ENCODE results near the gene ASB10. TPM values are rescaled to one million over a fixed set of nuclear protein-coding genes. Genes with fewer than 3 reads are reported as not detected.
A peak's percentile ranks its signal among the peaks of the same experiment; 100 is the strongest.

ASB10 gene
- total RNA-seq, 6 donors from 2014 or later: not detected

DNA sequence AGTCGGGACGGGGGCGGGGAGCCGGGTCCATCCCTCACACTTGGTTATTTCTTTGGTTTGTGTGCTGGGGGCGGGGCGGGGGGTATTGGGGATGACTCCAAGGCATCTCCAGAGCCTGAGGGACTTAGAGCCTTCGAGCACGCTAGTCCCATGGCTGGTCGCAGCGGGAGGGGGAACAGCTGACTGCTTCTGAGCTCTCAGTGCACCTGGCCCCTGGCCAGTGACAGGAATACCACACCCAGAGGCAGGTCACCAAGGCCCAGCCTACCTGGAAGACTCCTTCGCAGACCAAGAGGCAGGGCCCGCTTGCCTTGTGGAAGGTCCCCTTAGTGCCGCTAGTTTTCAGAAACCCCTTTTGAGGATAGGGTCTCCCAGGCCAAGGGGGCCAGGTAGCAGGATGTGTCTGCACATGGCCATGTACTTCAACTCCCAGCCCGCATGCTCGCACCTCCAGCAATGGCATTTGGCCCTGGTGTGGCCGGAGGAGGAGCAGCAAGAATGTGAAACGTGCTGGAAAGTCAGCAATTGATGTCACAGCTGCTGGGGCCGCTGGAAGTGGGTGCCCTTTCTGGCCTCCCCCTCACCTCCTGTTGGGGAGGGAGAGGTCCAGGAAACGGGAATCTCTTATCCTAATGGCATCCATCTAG, 60.4 kb downstream of the ASB10 start:
- Histone ChIP-seq H3K27me3 (no peaks in the 10 kb centered on the region), H3K9me3 (no peaks in the 10 kb centered on the region), H3K4me1 (peaks cover 10 to 27% (median 14%) of the 10 kb centered on the region in 4 donors), H3K27ac (no peak overlapping the region), H3K36me3 (peaks cover 30 to 91% (median 71%) of the 10 kb centered on the region in 4 donors), H3K4me3 (no peak overlapping the region)
- ATAC-seq (ENCODE audit: low FRiP score in 2 of 2): no peak
- TF ChIP-seq EP300 (IDR thresholded peaks at IDR 0.05) (no peak), POLR2AphosphoS5 (IDR thresholded peaks at IDR 0.05) (no peak), POLR2A (IDR thresholded peaks at IDR 0.05) (no peak)
- TF ChIP-seq, protein P1, sequence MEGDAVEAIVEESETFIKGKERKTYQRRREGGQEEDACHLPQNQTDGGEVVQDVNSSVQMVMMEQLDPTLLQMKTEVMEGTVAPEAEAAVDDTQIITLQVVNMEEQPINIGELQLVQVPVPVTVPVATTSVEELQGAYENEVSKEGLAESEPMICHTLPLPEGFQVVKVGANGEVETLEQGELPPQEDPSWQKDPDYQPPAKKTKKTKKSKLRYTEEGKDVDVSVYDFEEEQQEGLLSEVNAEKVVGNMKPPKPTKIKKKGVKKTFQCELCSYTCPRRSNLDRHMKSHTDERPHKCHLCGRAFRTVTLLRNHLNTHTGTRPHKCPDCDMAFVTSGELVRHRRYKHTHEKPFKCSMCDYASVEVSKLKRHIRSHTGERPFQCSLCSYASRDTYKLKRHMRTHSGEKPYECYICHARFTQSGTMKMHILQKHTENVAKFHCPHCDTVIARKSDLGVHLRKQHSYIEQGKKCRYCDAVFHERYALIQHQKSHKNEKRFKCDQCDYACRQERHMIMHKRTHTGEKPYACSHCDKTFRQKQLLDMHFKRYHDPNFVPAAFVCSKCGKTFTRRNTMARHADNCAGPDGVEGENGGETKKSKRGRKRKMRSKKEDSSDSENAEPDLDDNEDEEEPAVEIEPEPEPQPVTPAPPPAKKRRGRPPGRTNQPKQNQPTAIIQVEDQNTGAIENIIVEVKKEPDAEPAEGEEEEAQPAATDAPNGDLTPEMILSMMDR (IDR thresholded peaks at IDR 0.05): no peak
- 68 to 85% methylated on average over 14 to 18 of the region's 19 CpGs for WGBS, 2 donors
- no peak for DNase-seq

DNA sequence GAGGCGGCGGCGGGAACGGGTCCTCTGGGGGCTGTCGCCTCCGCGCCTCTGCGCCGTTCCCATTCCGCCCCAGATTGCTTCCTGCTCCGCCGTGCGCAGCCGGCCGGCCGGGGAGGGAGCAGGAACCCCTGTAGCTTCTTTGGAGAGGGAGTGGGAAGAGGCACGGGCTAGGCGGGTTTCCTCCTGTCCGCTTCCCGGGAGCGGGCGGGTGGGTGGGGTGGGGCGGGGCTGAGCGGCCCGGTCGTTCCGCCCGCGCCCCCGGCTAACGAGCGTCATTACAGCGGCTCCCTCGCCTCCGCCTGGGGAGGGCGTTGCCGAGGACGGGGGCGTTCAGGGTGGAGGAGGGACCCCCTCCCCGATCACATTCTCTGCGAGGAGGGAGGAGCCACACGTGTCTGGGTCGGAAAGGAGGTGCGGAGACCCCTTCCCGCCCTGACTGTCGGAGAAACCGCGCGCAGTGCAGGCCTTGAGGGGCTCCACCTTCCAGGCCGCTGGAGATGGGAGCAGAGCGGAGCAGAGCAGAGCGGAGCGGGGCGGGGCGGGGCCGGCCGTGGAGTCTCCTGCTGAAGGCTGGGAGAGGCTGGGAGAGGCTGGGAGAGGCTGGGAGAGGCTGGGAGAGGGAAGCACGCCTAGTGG, 61.1 kb downstream of the ASB10 start:
- peak overlapping the region in 3 of 4 donors; percentile 25 to 40 (median 34) for H3K4me3 ChIP-seq
- peaks cover 10 to 27% (median 14%) of the 10 kb centered on the region in 4 donors for H3K4me1 ChIP-seq
- ATAC-seq (ENCODE audit: low FRiP score in 2 of 2): peak in 1 of 2 donors; percentile 26
- peaks cover 30 to 91% (median 73%) of the 10 kb centered on the region in 4 donors for H3K36me3 ChIP-seq
- DNase-seq: peak in 1 of 2 donors; percentile 87
- no peaks in the 10 kb centered on the region for H3K27me3 ChIP-seq
- H3K9me3 ChIP-seq: no peaks in the 10 kb centered on the region
- TF ChIP-seq POLR2AphosphoS5 (IDR thresholded peaks at IDR 0.05) (no peak), POLR2A (IDR thresholded peaks at IDR 0.05) (no peak), EP300 (IDR thresholded peaks at IDR 0.05) (no peak)
- TF ChIP-seq, protein P1 (IDR thresholded peaks at IDR 0.05): no peak
- peak overlapping the region in 1 of 4 donors; percentile 11 for H3K27ac ChIP-seq
- 71 to 77% methylated on average over 15 to 58 of the region's 58 CpGs for WGBS, 2 donors

Other genes starting within 250 kb of the ASB10 start
- gene KCNH2, start 208.9 kb downstream of the ASB10 start, total RNA-seq: 1 to 10 TPM in 5 of 6 donors, under 1 TPM in 1; 0.59 to 5.7 (median 3.1) TPM
- gene NOS3, start 196.2 kb downstream of the ASB10 start, total RNA-seq: 10 to 100 TPM in 4 of 6 donors, 1 to 10 TPM in 2; 3.1 to 95.3 (median 16.2) TPM
- gene ATG9B, start 162.8 kb downstream of the ASB10 start, total RNA-seq: 1 to 10 TPM in 3 of 6 donors, under 1 TPM in 3; 0.46 to 5.2 (median 1.0) TPM
- gene ABCB8, start 158.8 kb downstream of the ASB10 start, total RNA-seq: 10 to 100 TPM; 38.3 to 58.7 (median 42.5) TPM
- gene ASIC3, start 138.7 kb downstream of the ASB10 start, total RNA-seq: 10 to 100 TPM in 2 of 6 donors, 1 to 10 TPM in 4; 2.1 to 37.7 (median 4.0) TPM
- 10 to 100 TPM in 3 of 6 donors, 1 to 10 TPM in 3; 2.1 to 14.4 (median 10.1) TPM for gene CDK5, start 129.4 kb downstream of the ASB10 start, total RNA-seq
- 100 to 1,000 TPM in 5 of 6 donors, 10 to 100 TPM in 1; 88.4 to 312 (median 188) TPM for gene SLC4A2, start 127.7 kb downstream of the ASB10 start, total RNA-seq
- 100 to 1,000 TPM in 1 of 6 donors, 10 to 100 TPM in 5; 54.3 to 136 (median 78.0) TPM for gene FASTK, start 106.4 kb downstream of the ASB10 start, total RNA-seq
- 10 to 100 TPM; 35.3 to 72.9 (median 51.6) TPM for gene TMUB1, start 103.8 kb downstream of the ASB10 start, total RNA-seq
- gene AGAP3, start 100.8 kb downstream of the ASB10 start, total RNA-seq: 100 to 1,000 TPM; 122 to 350 (median 182) TPM
- not detected for gene GBX1, start 19.6 kb downstream of the ASB10 start, total RNA-seq
- gene H2BK1, start 23.2 kb upstream of the ASB10 start, total RNA-seq: not detected
- 10 to 100 TPM; 19.8 to 48.2 (median 28.6) TPM for gene ABCF2, start 40.0 kb upstream of the ASB10 start, total RNA-seq
- gene CHPF2, start 45.2 kb upstream of the ASB10 start, total RNA-seq: 10 to 100 TPM; 34.4 to 69.1 (median 47.4) TPM
- 10 to 100 TPM; 32.8 to 63.9 (median 40.8) TPM for gene SMARCD3, start 61.4 kb upstream of the ASB10 start, total RNA-seq
- gene NUB1, start 154.6 kb upstream of the ASB10 start, total RNA-seq: 10 to 100 TPM; 37.0 to 80.0 (median 50.0) TPM
- gene WDR86, start 222.8 kb upstream of the ASB10 start, total RNA-seq: 10 to 100 TPM in 1 of 6 donors, 1 to 10 TPM in 5; 1.1 to 17.4 (median 3.9) TPM